ENCODE results near the gene OSR1.

DNA sequence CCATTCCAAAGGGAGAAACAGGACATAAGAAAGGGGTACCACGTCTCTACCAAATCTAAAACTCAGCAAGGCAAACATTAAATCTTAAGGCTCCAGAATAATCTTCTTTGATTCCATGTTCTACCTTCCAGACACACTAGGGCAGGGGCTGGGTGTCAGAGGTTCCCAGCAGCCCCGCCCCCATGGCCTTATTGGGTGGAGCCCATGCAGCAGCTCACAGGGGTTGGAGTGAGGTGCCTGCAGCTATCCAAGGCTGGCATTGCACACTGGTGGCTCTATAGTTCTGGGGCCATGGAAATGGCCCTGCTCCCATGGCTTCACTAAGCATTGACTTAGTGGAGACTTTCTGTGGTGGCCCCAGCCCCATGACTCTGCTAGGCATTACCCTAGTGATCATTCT lies 14.9 kb upstream of the OSR1 start:
- no peak for TF ChIP-seq EZH2 (IDR thresholded peaks at IDR 0.05; ENCODE audit: low read depth)
- TF ChIP-seq, protein P1, sequence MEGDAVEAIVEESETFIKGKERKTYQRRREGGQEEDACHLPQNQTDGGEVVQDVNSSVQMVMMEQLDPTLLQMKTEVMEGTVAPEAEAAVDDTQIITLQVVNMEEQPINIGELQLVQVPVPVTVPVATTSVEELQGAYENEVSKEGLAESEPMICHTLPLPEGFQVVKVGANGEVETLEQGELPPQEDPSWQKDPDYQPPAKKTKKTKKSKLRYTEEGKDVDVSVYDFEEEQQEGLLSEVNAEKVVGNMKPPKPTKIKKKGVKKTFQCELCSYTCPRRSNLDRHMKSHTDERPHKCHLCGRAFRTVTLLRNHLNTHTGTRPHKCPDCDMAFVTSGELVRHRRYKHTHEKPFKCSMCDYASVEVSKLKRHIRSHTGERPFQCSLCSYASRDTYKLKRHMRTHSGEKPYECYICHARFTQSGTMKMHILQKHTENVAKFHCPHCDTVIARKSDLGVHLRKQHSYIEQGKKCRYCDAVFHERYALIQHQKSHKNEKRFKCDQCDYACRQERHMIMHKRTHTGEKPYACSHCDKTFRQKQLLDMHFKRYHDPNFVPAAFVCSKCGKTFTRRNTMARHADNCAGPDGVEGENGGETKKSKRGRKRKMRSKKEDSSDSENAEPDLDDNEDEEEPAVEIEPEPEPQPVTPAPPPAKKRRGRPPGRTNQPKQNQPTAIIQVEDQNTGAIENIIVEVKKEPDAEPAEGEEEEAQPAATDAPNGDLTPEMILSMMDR (conservative IDR thresholded peaks at IDR 0.05) = no peak
